ENCODE measurements around the gene FOXJ3. TPM values are rescaled to one million over a fixed set of nuclear protein-coding genes. Genes with fewer than 3 reads are reported as not detected.

Gene FOXJ3
- total RNA-seq, 2 experiments from 2014 or later, result 41.5 to 44.5 TPM

DNA sequence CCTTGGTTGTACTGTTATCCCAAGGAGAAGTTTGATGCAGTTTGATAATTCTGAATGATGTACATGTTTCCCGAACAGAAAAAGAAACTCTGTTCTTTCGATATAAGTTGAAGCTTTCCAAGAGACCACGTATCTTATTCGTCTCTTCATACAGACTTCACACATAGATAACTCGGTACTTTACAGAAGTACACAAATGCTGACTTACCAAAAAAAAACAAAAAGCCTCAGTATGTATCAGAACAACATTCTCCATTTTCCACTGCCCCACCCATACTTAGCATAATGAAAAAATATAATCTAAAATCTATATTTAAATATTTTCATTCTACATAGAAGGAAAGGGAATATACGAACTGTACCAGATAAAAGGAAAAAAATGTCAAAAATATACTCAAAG is 2.2 kb downstream of the FOXJ3 start:
- POLR2A ChIA-PET, result no interaction called here
- no peak for DNase-seq
- Mint-ChIP-seq H3K4me1 (ENCODE audit: low read depth) (peaks cover 34% of the 10 kb centered on the region), H3K36me3 (ENCODE audit: low read depth) (peaks cover 13% of the 10 kb centered on the region), H3K27me3 (ENCODE audit: low read depth) (no peaks in the 10 kb centered on the region), H3K4me3 (no peak overlapping the region), H3K9me3 (ENCODE audit: insufficient read depth) (no peaks in the 10 kb centered on the region), H3K27ac (no peak overlapping the region)
- CTCF ChIA-PET, result interaction anchor here (1.3 kb wide), 1 partner anchor 19 kb away, joined by 4 read pairs; no protein-coding TSS in a partner anchor
- ATAC-seq, result no peak

DNA sequence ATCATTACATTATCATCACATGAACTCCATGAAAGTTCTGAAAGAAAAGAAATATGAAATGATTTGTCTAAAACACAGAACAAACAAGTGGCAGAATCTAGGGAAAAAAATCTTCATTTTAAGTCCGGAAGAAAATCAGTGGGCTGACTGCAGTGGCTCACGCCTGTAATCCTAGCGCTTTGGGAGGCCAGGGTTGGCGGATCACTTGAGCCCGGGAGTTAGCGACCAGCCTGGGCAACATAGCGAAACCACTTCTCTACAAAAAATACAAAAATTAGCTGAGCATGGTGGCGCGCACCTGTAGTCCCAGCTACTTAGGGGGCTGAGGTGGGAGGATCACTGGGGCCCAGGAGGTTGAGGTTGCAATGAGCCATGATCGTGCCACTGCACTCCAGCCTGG is 4.8 kb downstream of the FOXJ3 start:
- ChIA-PET POLR2A (no interaction called here), CTCF (interaction anchor here (0.8 to 1.8 kb wide), 3 partner anchors 10 to 157 kb away, joined by 4 to 6 read pairs (median 5); no protein-coding TSS in a partner anchor)
- Mint-ChIP-seq H3K27me3 (ENCODE audit: low read depth) (no peaks in the 10 kb centered on the region), H3K4me1 (ENCODE audit: low read depth) (peaks cover 27% of the 10 kb centered on the region), H3K27ac (no peak overlapping the region), H3K4me3 (no peak overlapping the region), H3K9me3 (ENCODE audit: insufficient read depth) (no peaks in the 10 kb centered on the region), H3K36me3 (ENCODE audit: low read depth) (peaks cover 13% of the 10 kb centered on the region)
- DNase-seq (no peak), ATAC-seq (no peak)

DNA sequence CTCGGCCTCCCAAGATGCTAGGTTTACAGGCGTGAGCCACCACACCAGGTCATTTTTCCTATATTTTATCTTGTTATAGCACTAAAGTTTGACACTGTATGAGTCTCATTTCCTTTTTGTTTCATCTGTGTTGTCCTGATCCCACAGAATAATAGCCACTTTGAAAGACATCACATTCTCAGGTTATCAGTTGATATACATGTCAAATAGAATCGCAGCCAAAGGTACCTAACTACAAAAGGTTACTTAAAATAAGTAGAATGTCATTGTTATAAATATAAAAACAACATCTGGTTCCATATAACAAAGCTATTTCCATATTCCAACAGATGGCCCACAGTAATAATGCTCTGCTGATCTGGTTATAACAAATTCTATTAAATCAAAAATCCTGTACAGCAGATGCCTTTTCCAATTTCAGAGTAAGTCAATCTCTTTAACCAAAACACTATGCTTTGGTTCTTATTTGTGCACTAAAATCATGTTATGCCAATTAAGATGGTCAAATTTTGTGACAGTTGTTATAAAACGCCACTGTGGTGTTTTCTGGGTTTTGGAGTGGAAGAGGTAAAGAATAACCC is 6.0 kb downstream of the FOXJ3 start:
- no peaks in the 10 kb centered on the region for H3K9me3 Mint-ChIP-seq (ENCODE audit: insufficient read depth)
- ATAC-seq (no peak), DNase-seq (no peak)
- ChIA-PET POLR2A (interaction anchor here (0.6 to 0.8 kb wide), 2 partner anchors 13 to 1841 kb away, joined by 3 read pairs; no protein-coding TSS in a partner anchor), CTCF (interaction anchor here (0.9 to 1.8 kb wide), 2 partner anchors 9 to 15 kb away, joined by 5 to 6 read pairs; no protein-coding TSS in a partner anchor)
- peaks cover 13% of the 10 kb centered on the region for H3K36me3 Mint-ChIP-seq (ENCODE audit: low read depth)
- H3K4me3 Mint-ChIP-seq, result no peak overlapping the region
- no peak overlapping the region for H3K27ac Mint-ChIP-seq
- H3K4me1 Mint-ChIP-seq (ENCODE audit: low read depth), result peaks cover 25% of the 10 kb centered on the region
- no peaks in the 10 kb centered on the region for H3K27me3 Mint-ChIP-seq (ENCODE audit: low read depth)

DNA sequence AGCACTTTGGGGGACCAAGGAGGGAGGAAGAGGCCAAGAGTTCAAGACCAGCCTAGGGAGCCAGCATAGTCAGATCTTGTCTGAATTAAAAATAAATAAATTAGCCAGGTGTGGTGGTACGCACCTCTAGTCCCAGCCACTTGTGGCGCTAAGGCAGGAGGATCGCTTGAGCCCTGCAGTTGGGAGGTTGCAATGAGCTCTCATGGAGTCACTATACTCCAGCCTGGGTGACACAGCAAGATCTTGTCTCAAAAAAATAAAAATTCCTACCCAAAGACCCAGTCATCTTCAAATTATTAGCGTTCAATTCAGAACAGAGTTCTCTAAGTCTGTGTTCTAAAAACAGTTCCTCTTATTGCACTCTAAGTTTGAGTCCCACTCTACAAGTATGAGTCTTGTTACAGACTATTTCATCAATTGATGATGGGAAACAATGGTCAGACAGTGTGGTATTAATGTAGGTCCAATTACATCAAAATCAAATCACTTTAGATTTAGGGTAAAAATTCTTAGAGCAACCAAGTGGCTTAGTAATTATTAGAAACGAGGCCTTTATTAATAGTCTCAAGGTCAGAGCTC is 6.9 kb downstream of the FOXJ3 start:
- POLR2A ChIA-PET, result interaction anchor here (0.8 kb wide), 1 partner anchor 12 kb away, joined by 3 read pairs; no protein-coding TSS in a partner anchor
- ATAC-seq (no peak), DNase-seq (no peak)
- no peaks in the 10 kb centered on the region for H3K27me3 Mint-ChIP-seq (ENCODE audit: low read depth)
- H3K4me3 Mint-ChIP-seq, result no peak overlapping the region
- peaks cover 13% of the 10 kb centered on the region for H3K36me3 Mint-ChIP-seq (ENCODE audit: low read depth)
- peaks cover 20% of the 10 kb centered on the region for H3K4me1 Mint-ChIP-seq (ENCODE audit: low read depth)
- no peaks in the 10 kb centered on the region for H3K9me3 Mint-ChIP-seq (ENCODE audit: insufficient read depth)
- H3K27ac Mint-ChIP-seq, result no peak overlapping the region
- CTCF ChIA-PET, result no interaction called here

DNA sequence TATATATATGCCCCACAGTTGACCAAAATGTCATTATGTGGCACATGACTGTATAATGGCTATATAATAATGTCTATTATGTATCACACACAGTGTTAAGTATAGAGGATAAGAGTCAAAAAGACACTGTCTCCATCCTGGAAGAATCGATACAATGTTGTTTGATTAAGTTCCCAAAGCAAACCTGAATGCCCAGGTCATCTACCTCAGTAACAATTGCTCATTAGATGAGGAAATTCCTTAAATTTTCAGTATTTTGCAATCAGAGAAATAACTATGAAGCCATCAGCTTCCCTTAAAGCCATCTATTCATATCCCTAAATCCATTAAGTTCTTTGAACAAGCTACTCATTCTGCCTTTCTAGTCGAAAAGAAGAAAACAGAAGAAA is 10.0 kb downstream of the FOXJ3 start:
- POLR2A ChIA-PET, result interaction anchor here (0.5 to 1.6 kb wide), 2 partner anchors 9 to 218 kb away, joined by 3 to 7 read pairs; no protein-coding TSS in a partner anchor

DNA sequence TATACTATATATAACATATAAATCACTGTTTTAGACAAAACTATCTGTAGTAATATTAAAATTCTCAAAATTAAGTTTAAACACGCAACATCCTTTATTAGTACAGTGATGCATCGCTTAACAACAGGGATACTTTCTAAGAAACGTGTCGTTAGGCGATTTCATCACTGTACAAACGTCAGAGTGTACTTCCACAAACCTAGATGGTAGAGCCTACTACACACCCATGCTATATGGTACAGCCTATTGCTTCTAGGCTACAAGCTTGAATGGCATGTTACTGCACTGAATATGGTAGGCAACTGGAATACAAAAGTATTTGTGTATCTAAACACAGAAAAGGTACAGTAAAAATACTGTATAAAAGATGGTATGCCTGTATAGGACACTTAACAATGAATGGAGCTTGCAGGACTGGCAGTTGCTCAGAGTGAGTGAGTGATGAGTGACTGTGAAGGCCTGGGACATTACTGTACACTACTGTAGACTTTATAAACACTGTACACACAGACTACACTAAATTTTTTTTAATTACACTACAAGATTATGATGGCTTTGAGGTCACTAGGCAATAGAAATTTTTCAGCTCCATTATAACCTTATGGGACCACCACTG is 10.5 kb downstream of the FOXJ3 start:
- POLR2A ChIA-PET, result interaction anchor here (0.5 to 1.6 kb wide), 2 partner anchors 9 to 218 kb away, joined by 3 to 7 read pairs; no protein-coding TSS in a partner anchor
- Mint-ChIP-seq H3K36me3 (ENCODE audit: low read depth) (peaks cover 12% of the 10 kb centered on the region), H3K27me3 (ENCODE audit: low read depth) (no peaks in the 10 kb centered on the region), H3K4me3 (no peak overlapping the region), H3K27ac (no peak overlapping the region), H3K9me3 (ENCODE audit: insufficient read depth) (no peaks in the 10 kb centered on the region), H3K4me1 (ENCODE audit: low read depth) (peaks cover 36% of the 10 kb centered on the region)
- DNase-seq (no peak), ATAC-seq (no peak)
- CTCF ChIA-PET, result interaction anchor here (1.0 to 1.5 kb wide), 2 partner anchors 9 to 18 kb away, joined by 3 read pairs; no protein-coding TSS in a partner anchor

More for the DNA sequence above, 10.0 kb downstream of the FOXJ3 start:
- Mint-ChIP-seq H3K36me3 (ENCODE audit: low read depth) (peaks cover 12% of the 10 kb centered on the region), H3K27ac (no peak overlapping the region), H3K4me1 (ENCODE audit: low read depth) (peaks cover 31% of the 10 kb centered on the region), H3K4me3 (no peak overlapping the region), H3K9me3 (ENCODE audit: insufficient read depth) (no peaks in the 10 kb centered on the region), H3K27me3 (ENCODE audit: low read depth) (no peaks in the 10 kb centered on the region)
- ATAC-seq, result no peak
- CTCF ChIA-PET, result interaction anchor here (1.5 kb wide), 1 partner anchor 18 kb away, joined by 3 read pairs; no protein-coding TSS in a partner anchor
- no peak for DNase-seq

DNA sequence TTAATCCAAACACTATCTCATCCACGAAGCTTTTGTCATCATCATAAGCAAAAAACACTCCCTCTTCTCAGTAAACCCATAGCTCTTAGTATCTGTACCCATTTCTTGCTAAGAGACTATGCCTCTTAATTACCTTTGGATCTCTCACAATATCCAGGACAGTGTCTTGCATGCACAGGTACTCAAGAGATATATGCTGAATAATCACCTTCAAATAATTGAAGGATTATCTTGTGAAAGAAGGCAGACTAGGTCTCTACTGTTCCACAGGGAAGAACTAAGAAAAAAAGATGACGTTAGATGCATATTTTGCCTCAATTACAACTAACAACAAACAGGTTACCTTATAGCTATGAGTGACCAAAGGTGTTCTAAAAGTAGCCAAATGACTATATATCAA is 11.5 kb downstream of the FOXJ3 start:
- ChIA-PET CTCF (interaction anchor here (0.7 to 1.1 kb wide), 3 partner anchors 10 to 176 kb away, joined by 3 read pairs; no protein-coding TSS in a partner anchor), POLR2A (no interaction called here)
- Mint-ChIP-seq H3K36me3 (ENCODE audit: low read depth) (peaks cover 10% of the 10 kb centered on the region), H3K27me3 (ENCODE audit: low read depth) (no peaks in the 10 kb centered on the region), H3K27ac (no peak overlapping the region), H3K4me1 (ENCODE audit: low read depth) (peaks cover 46% of the 10 kb centered on the region), H3K4me3 (no peak overlapping the region), H3K9me3 (ENCODE audit: insufficient read depth) (no peaks in the 10 kb centered on the region)
- ATAC-seq, result no peak
- no peak for DNase-seq

DNA sequence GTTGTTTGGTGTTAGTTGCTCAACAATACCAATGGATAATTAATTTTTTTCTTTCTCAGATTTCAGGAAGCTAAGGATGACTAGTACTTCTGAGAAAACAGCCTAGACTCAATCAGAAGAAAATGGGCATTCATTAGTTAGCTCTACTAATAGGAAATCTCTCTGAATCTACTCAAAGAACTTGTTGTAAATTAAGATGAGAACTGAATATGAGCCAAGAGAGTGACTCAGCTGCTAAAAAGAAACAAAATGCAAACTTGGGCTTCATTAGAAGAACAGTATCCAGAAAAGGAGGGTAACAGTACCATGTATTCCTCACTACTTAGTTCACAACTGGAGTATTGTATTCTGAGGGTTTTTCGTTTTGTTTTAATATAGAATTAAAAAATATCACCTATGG is 12.5 kb downstream of the FOXJ3 start:
- H3K4me1 Mint-ChIP-seq (ENCODE audit: low read depth), result peaks cover 51% of the 10 kb centered on the region
- ATAC-seq (no peak), DNase-seq (no peak)
- peaks cover 12% of the 10 kb centered on the region for H3K36me3 Mint-ChIP-seq (ENCODE audit: low read depth)
- no peak overlapping the region for H3K27ac Mint-ChIP-seq
- H3K27me3 Mint-ChIP-seq (ENCODE audit: low read depth), result no peaks in the 10 kb centered on the region
- no peak overlapping the region for H3K4me3 Mint-ChIP-seq
- no peaks in the 10 kb centered on the region for H3K9me3 Mint-ChIP-seq (ENCODE audit: insufficient read depth)
- CTCF ChIA-PET, result interaction anchor here (0.5 to 1.1 kb wide), 2 partner anchors 175 to 365 kb away, joined by 3 read pairs; no protein-coding TSS in a partner anchor
- POLR2A ChIA-PET, result no interaction called here

DNA sequence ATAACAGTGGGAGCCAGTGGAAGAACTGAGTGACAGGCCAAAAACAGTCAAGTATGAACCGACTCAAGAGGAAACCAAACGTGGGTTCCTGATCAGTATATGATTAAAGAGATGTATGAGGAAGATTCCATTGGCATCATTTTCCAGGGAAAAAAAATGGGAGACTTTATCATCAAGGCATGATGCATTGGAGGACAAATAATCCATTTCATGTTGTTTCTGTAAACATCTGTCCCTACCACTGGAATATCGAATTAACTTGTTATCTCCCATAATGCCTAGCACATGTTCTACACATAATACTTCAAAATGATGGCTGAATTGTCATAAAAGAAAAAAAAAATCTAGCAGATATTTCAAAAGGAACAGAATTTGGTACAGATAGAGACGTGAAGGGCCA is 13.3 kb downstream of the FOXJ3 start:
- H3K27me3 Mint-ChIP-seq (ENCODE audit: low read depth), result no peaks in the 10 kb centered on the region
- H3K9me3 Mint-ChIP-seq (ENCODE audit: insufficient read depth), result no peaks in the 10 kb centered on the region
- POLR2A ChIA-PET, result interaction anchor here (1.1 kb wide), 1 partner anchor 13 kb away, joined by 5 read pairs; the partner anchor contains the start of gene FOXJ3
- DNase-seq (no peak), ATAC-seq (no peak)
- peaks cover 14% of the 10 kb centered on the region for H3K36me3 Mint-ChIP-seq (ENCODE audit: low read depth)
- no peak overlapping the region for H3K4me3 Mint-ChIP-seq
- CTCF ChIA-PET, result no interaction called here
- H3K27ac Mint-ChIP-seq, result no peak overlapping the region
- H3K4me1 Mint-ChIP-seq (ENCODE audit: low read depth), result peaks cover 57% of the 10 kb centered on the region

DNA sequence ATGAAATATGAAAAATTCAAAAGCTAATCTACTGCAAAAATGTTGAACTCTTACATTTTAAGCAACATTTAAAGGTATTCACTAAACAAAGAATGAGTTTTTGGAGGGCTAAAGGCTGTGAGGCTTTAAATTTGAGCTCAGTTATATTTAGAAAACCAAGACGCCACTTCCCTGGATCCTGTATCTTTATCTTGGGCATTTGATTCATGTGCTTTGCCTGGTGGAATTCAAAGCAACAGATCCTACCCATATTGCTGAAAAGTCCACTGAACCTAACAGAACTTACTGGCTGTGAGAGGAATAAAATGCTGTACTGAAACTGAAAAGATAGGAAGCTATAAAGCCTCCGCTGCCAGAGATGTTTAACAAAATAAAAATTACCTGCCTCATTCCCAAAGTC is 14.3 kb downstream of the FOXJ3 start:
- Mint-ChIP-seq H3K36me3 (ENCODE audit: low read depth) (peaks cover 14% of the 10 kb centered on the region), H3K4me1 (ENCODE audit: low read depth) (peaks cover 62% of the 10 kb centered on the region), H3K27me3 (ENCODE audit: low read depth) (no peaks in the 10 kb centered on the region), H3K9me3 (ENCODE audit: insufficient read depth) (no peaks in the 10 kb centered on the region), H3K27ac (peak overlapping the region; percentile 54), H3K4me3 (no peak overlapping the region)
- DNase-seq, result no peak
- no peak for ATAC-seq
- POLR2A ChIA-PET, result interaction anchor here (1.1 kb wide), 1 partner anchor 14 kb away, joined by 5 read pairs; the partner anchor contains the start of gene FOXJ3
- CTCF ChIA-PET, result interaction anchor here (1.2 to 1.9 kb wide), 5 partner anchors 9 to 147 kb away, joined by 3 to 7 read pairs (median 6); no protein-coding TSS in a partner anchor

DNA sequence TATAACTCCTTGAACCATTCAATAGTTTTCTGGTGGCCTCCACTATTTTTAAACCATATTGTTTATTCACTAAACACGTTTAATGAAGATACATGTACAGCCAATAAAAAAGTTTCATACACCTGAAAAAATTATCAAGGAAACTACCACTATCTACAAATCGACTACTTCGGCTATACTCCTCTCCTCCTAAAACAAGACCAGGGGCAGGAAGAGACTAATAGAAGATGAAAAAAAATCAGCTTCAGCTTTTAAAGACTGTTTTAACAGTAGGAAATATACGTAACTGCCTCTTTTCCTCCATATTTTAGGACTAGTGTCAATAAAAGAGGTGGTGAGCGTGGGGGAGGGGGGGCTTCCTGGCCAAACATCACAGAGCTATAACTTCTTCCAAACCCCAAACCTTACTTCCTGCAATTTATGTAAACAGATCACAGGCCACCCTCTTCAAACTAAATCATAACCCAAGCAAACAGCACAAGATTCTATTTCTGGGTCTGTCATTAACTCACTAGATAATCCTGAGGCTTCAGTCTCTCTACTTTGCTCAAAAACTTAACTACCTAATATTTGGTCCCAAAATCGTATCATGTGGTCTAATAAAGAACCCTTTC is 15.1 kb downstream of the FOXJ3 start:
- H3K4me3 Mint-ChIP-seq, result peak overlapping the region; percentile 50
- H3K36me3 Mint-ChIP-seq (ENCODE audit: low read depth), result peaks cover 14% of the 10 kb centered on the region
- POLR2A ChIA-PET, result no interaction called here
- H3K9me3 Mint-ChIP-seq (ENCODE audit: insufficient read depth), result no peaks in the 10 kb centered on the region
- peak overlapping the region; percentile 75 for H3K27ac Mint-ChIP-seq
- no peaks in the 10 kb centered on the region for H3K27me3 Mint-ChIP-seq (ENCODE audit: low read depth)
- CTCF ChIA-PET, result interaction anchor here (0.9 to 1.9 kb wide), 6 partner anchors 9 to 147 kb away, joined by 3 to 7 read pairs (median 6); no protein-coding TSS in a partner anchor
- ATAC-seq (peak; percentile 73), DNase-seq (peak; percentile 54)
- peaks cover 69% of the 10 kb centered on the region for H3K4me1 Mint-ChIP-seq (ENCODE audit: low read depth)
